Breast epithelium (tissue), 3 donors: Measurements from ENCODE around the gene SDSL.

Experiments
- POLR2A ChIP-seq: fragments of 450-650 bp; IDR thresholded peaks from one replicate; pipeline ENCODE4 v1.6.1; 2016; ENCODE audit warnings: antibody characterized with exemption, mild to moderate bottlenecking, moderate library complexity
- TF ChIP-seq, protein P1 (sequence below), 3 donors: fragments of 450-650 bp; IDR thresholded peaks; one replicate each; pipeline ENCODE4 v1.5.1; 2016 to 2017; ENCODE audit warnings: antibody characterized with exemption in 3 of 3, mild to moderate bottlenecking in 3 of 3, moderate library complexity in 3 of 3

DNA sequence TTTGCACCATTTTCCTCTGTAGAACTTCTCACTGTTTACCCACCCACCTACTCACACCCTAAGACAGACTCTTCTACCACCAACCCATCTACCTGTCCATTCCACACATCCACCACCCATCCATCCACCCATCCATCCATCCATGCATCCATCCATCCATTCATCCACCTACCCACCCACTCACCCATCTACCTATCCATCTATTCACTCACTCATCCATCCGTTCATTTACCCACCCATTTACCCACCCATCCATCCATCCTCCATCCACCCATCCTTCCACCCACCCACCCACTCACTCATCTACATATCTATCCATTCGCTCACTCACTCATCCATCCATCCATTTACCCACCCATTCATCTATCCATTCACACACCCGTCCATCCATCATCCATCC lies 48.7 kb upstream of the SDSL start:
- TF ChIP-seq POLR2A, result no peak
- TF ChIP-seq, protein P1, sequence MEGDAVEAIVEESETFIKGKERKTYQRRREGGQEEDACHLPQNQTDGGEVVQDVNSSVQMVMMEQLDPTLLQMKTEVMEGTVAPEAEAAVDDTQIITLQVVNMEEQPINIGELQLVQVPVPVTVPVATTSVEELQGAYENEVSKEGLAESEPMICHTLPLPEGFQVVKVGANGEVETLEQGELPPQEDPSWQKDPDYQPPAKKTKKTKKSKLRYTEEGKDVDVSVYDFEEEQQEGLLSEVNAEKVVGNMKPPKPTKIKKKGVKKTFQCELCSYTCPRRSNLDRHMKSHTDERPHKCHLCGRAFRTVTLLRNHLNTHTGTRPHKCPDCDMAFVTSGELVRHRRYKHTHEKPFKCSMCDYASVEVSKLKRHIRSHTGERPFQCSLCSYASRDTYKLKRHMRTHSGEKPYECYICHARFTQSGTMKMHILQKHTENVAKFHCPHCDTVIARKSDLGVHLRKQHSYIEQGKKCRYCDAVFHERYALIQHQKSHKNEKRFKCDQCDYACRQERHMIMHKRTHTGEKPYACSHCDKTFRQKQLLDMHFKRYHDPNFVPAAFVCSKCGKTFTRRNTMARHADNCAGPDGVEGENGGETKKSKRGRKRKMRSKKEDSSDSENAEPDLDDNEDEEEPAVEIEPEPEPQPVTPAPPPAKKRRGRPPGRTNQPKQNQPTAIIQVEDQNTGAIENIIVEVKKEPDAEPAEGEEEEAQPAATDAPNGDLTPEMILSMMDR (IDR thresholded peaks at IDR 0.05), result no peak
